K562 (cell line): ENCODE measurements around the gene BASP1. TPM values are rescaled to one million over a fixed set of nuclear protein-coding genes. Genes with fewer than 3 reads are reported as not detected.

Experiments used
- ATAC-seq: fragments of 200-7000 bp; cut with Tn5 transposase; 3 replicates; pipeline ENCODE4 v1.9.1; 2020; ENCODE audit warnings: moderate library complexity
- BruUV-seq: library from RNA; stranded (reverse); fragments of 400-500 nt; replicated peaks from 2 replicates; lab custom pipeline; 2021; lab: Mats Ljungman, UMichigan
- CTCF ChIA-PET: fragments of 300-600 bp; formaldehyde crosslinking; extraction: SDS; loops from one replicate; lab custom pipeline; 2021; ENCODE audit warnings: low intra/inter-chr PET ratio; lab: Yijun Ruan, JAX
- POLR2A ChIA-PET: fragments of 300-600, 350-650 bp; sonication (Branson Sonifier 250); formaldehyde crosslinking; extraction: SDS; loops from one replicate; lab custom pipeline; 2021; ENCODE audit warnings: antibody characterized with exemption, inconsistent platforms; lab: Yijun Ruan, JAX
- DNase-seq, 4 experiments: peaks; one replicate each; pipeline versions ENCODE4 v3.0.0 to v3.0.0-alpha.2; 2011 to 2018; ENCODE audit warnings: low spot score in 3 of 4, mixed read lengths in 3 of 4; ENCODE audit errors: extremely low read depth in 1 of 4
- FAIRE-seq: peaks from 2 replicates; lab custom pipeline; 2011; peaks lifted over from hg19 to GRCh38; lab: Jason Lieb, UNC
- H2AFZ ChIP-seq: 2 replicates; pipeline ENCODE4 v1.6.0; 2011; ENCODE audit warnings: low read depth, low read length, control low read depth, inconsistent platforms
- H3K27ac ChIP-seq: fragments of 200-600 bp; 3 replicates; pipeline ENCODE4 v1.8.0; 2011; ENCODE audit warnings: low read depth, mild to moderate bottlenecking, control low read depth, inconsistent platforms, low read length, moderate library complexity, mixed read lengths; ENCODE audit errors: extremely low read depth
- H3K27me3 ChIP-seq, 2 experiments: fragments of 300-600 bp in 1 of 2; 2 replicates in 1 of 2; 3 replicates in 1 of 2; pipeline versions ENCODE4 v1.6.0 to v1.8.0; 2011; ENCODE audit warnings: inconsistent platforms in 2 of 2, low read length in 2 of 2, mild to moderate bottlenecking in 1 of 2, mixed read lengths in 1 of 2, moderate library complexity in 1 of 2; ENCODE audit not compliant: control insufficient read depth in 2 of 2, insufficient read depth in 2 of 2
- H3K36me3 ChIP-seq: fragments of 300-600 bp; 3 replicates; pipeline ENCODE4 v1.8.0; 2011; ENCODE audit warnings: mild to moderate bottlenecking, low read length, inconsistent platforms; ENCODE audit not compliant: control insufficient read depth, insufficient read depth
- H3K4me1 ChIP-seq, 2 experiments: fragments of 200-600 bp in 1 of 2; replicated peaks in 1 of 2; 2 replicates in 1 of 2; 3 replicates in 1 of 2; pipeline versions ENCODE4 v1.5.1 to v1.8.0; 2011; ENCODE audit warnings: inconsistent platforms in 2 of 2, low read length in 2 of 2, mild to moderate bottlenecking in 1 of 2, mixed read lengths in 1 of 2, moderate library complexity in 1 of 2; ENCODE audit not compliant: control insufficient read depth in 2 of 2, insufficient read depth in 2 of 2
- H3K4me2 ChIP-seq: 2 replicates; pipeline ENCODE4 v1.6.1; 2011; ENCODE audit warnings: low read length, control low read depth, inconsistent platforms, mixed read lengths; ENCODE audit not compliant: insufficient read depth
- H3K4me3 ChIP-seq: fragments of 200-600 bp; sonication (generic), shearing (Covaris generic); 2 replicates; pipeline ENCODE4 v1.5.1; 2016; ENCODE audit warnings: control low read depth, inconsistent platforms
- H3K79me2 ChIP-seq: fragments of 200-600 bp; 3 replicates; pipeline ENCODE4 v1.8.0; 2011; ENCODE audit warnings: low read length, inconsistent platforms; ENCODE audit not compliant: control insufficient read depth, insufficient read depth
- H3K9ac ChIP-seq, 2 experiments: 2 replicates each; pipeline versions ENCODE4 v1.6.0 to v1.6.1; 2011; ENCODE audit warnings: low read depth in 2 of 2, low read length in 2 of 2, control low read depth in 1 of 2, inconsistent platforms in 1 of 2, mild to moderate bottlenecking in 1 of 2, mixed read lengths in 1 of 2; ENCODE audit not compliant: insufficient read depth in 1 of 2
- H3K9me1 ChIP-seq: one replicate; pipeline ENCODE4 v1.6.0; 2011; ENCODE audit warnings: inconsistent platforms, mild to moderate bottlenecking, low read length, moderate library complexity; ENCODE audit not compliant: control insufficient read depth, insufficient read depth
- H3K9me3 ChIP-seq: replicated peaks from 2 replicates; pipeline ENCODE4 v1.5.1; 2011; ENCODE audit warnings: low read depth, low read length, inconsistent platforms; ENCODE audit not compliant: control insufficient read depth, insufficient read depth
- H4K20me1 ChIP-seq: replicated peaks from 2 replicates; pipeline ENCODE4 v1.6.1; 2011; ENCODE audit warnings: low read length, inconsistent platforms, mixed read lengths; ENCODE audit not compliant: control insufficient read depth, insufficient read depth
- MTA1 ChIP-seq: fragments of 450-650 bp; IDR thresholded peaks from 2 replicates; pipeline ENCODE4 v1.6.1; 2017; ENCODE audit warnings: borderline replicate concordance
- NFATC3 ChIP-seq: fragments of 450-650 bp; IDR thresholded peaks from 2 replicates; pipeline ENCODE4 v1.6.1; 2017; ENCODE audit warnings: mild to moderate bottlenecking
- POLR2AphosphoS2 ChIP-seq: IDR thresholded peaks from 2 replicates; pipeline ENCODE4 v1.6.1; 2012; ENCODE audit warnings: low read length, improper control_type of control experiment
- PRMT5 ChIP-seq: sonication (generic); formaldehyde crosslinking; IDR thresholded peaks from 2 replicates; pipeline ENCODE4 v1.5.0; 2020; ENCODE audit warnings: missing genetic modification reagents
- SP2 ChIP-seq: IDR thresholded peaks from 2 replicates; pipeline ENCODE4 v1.6.1; 2011; ENCODE audit warnings: mild to moderate bottlenecking, low read depth, low read length, moderate library complexity; ENCODE audit not compliant: poor library complexity, severe bottlenecking; ENCODE audit errors: extremely low read depth
- SREBF1 ChIP-seq: fragments of 150-350 bp; IDR thresholded peaks from 2 replicates; pipeline ENCODE4 v1.6.1; 2014; ENCODE audit warnings: antibody characterized with exemption, low read depth, low read length, borderline replicate concordance
- XRCC4 ChIP-seq: IDR thresholded peaks from one replicate; pipeline ENCODE4 v1.6.1; 2011; ENCODE audit not compliant: insufficient read depth, insufficient read length; ENCODE audit errors: extremely low read depth
- ZNF133 ChIP-seq: fragments of 250-450 bp; sonication (Bioruptor Pico); IDR thresholded peaks from 2 replicates; pipeline ENCODE4 v1.4.0; 2020; ENCODE audit warnings: mild to moderate bottlenecking
- ZNF347 ChIP-seq: fragments of 450-650 bp; formaldehyde crosslinking; IDR thresholded peaks from 2 replicates; pipeline ENCODE4 v1.4.0; 2020; ENCODE audit warnings: low read depth, mild to moderate bottlenecking, moderate library complexity
- ZNF699 ChIP-seq: fragments of 250-450 bp; sonication (Bioruptor Pico); IDR thresholded peaks from 2 replicates; pipeline ENCODE4 v1.8.0; 2021; ENCODE audit warnings: mild to moderate bottlenecking, moderate library complexity; ENCODE audit not compliant: insufficient replicate concordance
- WGBS: fragments of 100-300 bp; shearing (Covaris generic); methylation state at CpG from one replicate; pipeline ENCODE4 v1.1.6; 2016; ENCODE audit warnings: low coverage, mixed read lengths; ENCODE audit not compliant: insufficient coverage; ENCODE audit errors: missing lambda C conversion rate; 5-methylcytosine and 5-hydroxymethylcytosine counted together
- in situ Hi-C: fragments of 300-500 bp; cut with MboI; formaldehyde crosslinking; loops from 4 replicates; pipeline ENCODE4 v1.15.0; 2018; ENCODE audit warnings: inconsistent platforms, mixed read lengths
- intact Hi-C: fragments of 100-400 bp; cut with micrococcal nuclease; formaldehyde crosslinking; loops from 2 replicates; pipeline ENCODE4 v1.14.2; 2022
- polyA plus RNA-seq, 8 experiments: library from polyadenylated mRNA; depleted of rRNA in 4 of 8; stranded (reverse) in 5 of 8; unstranded in 3 of 8; fragments of >200 nt; fragmentation: Nextera tagmentation in 2 of 8; fragmentation: Illumina TruSeq in 1 of 8; extraction: Ambion mirVana in 2 of 8; extraction: Trizol in 1 of 8; gene quantifications; 2 replicates each; pipeline versions ENCODE4 v1.2.1 to v1.2.3, GENCODE V29; 2011 to 2014; ENCODE audit warnings: inconsistent platforms in 1 of 8, missing spikeins in 1 of 8
- total RNA-seq, 7 experiments: library from RNA; depleted of rRNA in 6 of 7; stranded (reverse); fragments of >200 nt in 6 of 7; fragmentation: Illumina TruSeq in 2 of 7; extraction: Trizol in 2 of 7; gene quantifications; 2 replicates each; pipeline versions ENCODE4 v1.2.1 to v1.2.3, GENCODE V29; 2011 to 2021; ENCODE audit warnings: low replicate concordance in 1 of 7
- TF ChIP-seq, protein P1 (sequence below): fragments of 250-450 bp; sonication (Bioruptor Pico); IDR thresholded peaks from 2 replicates; pipeline ENCODE4 v1.5.0; 2020; ENCODE audit warnings: mild to moderate bottlenecking

The BASP1 gene
- total and polyA plus RNA-seq, 9 of the 15 experiments (the other 6 are each of a cell fraction or from before 2014, with no cell fraction given): 0.22 TPM; not detected in 8

GRCh38 chr5:17238521-17239041, 21.1 kb downstream of the BASP1 start:
- Histone ChIP-seq H2AFZ (no peak overlapping the region), H3K4me3 (no peak overlapping the region), H3K9me1 (no peaks in the 10 kb centered on the region), H3K27ac (no peak overlapping the region), H3K4me1 (no peaks in the 10 kb centered on the region), H3K9me3 (no peaks in the 10 kb centered on the region), H3K27me3 (peaks cover 0 to 3% of the 10 kb centered on the region in 2 experiments; a peak in 1 of 5 replicates), H3K9ac (no peak overlapping the region), H3K36me3 (no peaks in the 10 kb centered on the region), H3K4me2 (no peak overlapping the region), H3K79me2 (no peaks in the 10 kb centered on the region), H4K20me1 (no peaks in the 10 kb centered on the region)
- ChIA-PET CTCF (no interaction called here), POLR2A (no interaction called here)
- WGBS: 2% methylated on average over 6 of the region's 6 CpGs
- ATAC-seq (no peak), DNase-seq (no peak), FAIRE-seq (no peak)
- intact Hi-C loops (no loop called here), in situ Hi-C loops (loop anchor here (25.0 kb wide), 1 partner anchor 349 kb away; the partner anchor contains the start of genes TAF11L10, TAF11L7, TAF11L8 and TAF11L9)
- no TSS peak for BruUV-seq
- TF ChIP-seq PRMT5 (no peak), ZNF347 (CRISPR knock-in tag) (no peak), NFATC3 (no peak), XRCC4 (no peak), SREBF1 (no peak), ZNF699 (no peak), ZNF133 (no peak), MTA1 (no peak), POLR2AphosphoS2 (no peak), SP2 (no peak)
- TF ChIP-seq, protein P1, sequence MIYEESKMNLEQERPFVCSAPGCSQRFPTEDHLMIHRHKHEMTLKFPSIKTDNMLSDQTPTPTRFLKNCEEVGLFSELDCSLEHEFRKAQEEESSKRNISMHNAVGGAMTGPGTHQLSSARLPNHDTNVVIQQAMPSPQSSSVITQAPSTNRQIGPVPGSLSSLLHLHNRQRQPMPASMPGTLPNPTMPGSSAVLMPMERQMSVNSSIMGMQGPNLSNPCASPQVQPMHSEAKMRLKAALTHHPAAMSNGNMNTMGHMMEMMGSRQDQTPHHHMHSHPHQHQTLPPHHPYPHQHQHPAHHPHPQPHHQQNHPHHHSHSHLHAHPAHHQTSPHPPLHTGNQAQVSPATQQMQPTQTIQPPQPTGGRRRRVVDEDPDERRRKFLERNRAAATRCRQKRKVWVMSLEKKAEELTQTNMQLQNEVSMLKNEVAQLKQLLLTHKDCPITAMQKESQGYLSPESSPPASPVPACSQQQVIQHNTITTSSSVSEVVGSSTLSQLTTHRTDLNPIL (CRISPR knock-in tag): no peak
